Body of pancreas (tissue), 4 donors: ENCODE results near the gene ANKDD1A. TPM values are rescaled to one million over a fixed set of nuclear protein-coding genes. Genes with fewer than 3 reads are reported as not detected.

ENCODE experiments used
- ATAC-seq: fragments of 150-250 bp; one replicate; pipeline ENCODE4 v1.9.1; 2016
- DNase-seq, 4 donors: peaks; one replicate each; pipeline ENCODE4 v3.0.0-alpha.2; 2019
- H3K27ac ChIP-seq, 4 donors: fragments of 200-600 bp; sonication (generic); 1 replicate in 3 of 4; 2 replicates in 1 of 4; pipeline versions ENCODE4 v1.5.1 to v1.6.1; 2016 to 2019; ENCODE audit warnings: mild to moderate bottlenecking in 1 of 4, mixed read lengths in 1 of 4, moderate library complexity in 1 of 4
- H3K27me3 ChIP-seq, 2 donors: fragments of 200-600 bp; sonication (generic); one replicate each; pipeline ENCODE4 v1.6.0; 2016; ENCODE audit warnings: mild to moderate bottlenecking in 1 of 2
- H3K36me3 ChIP-seq, 2 donors: fragments of 200-600 bp; sonication (generic); replicated peaks in 1 of 2; 2 replicates each; pipeline ENCODE4 v1.5.1; 2016; ENCODE audit warnings: low read depth in 2 of 2; ENCODE audit not compliant: insufficient read depth in 1 of 2
- H3K4me1 ChIP-seq: fragments of 200-600 bp; sonication (generic); one replicate; pipeline ENCODE4 v1.6.0; 2016
- H3K4me3 ChIP-seq, 2 donors: fragments of 200-600 bp; sonication (generic); 1 replicate in 1 of 2; 2 replicates in 1 of 2; pipeline ENCODE4 v1.5.1; 2016 to 2019
- H3K9me3 ChIP-seq, 3 donors: fragments of 200-600 bp; sonication (generic); 1 replicate in 2 of 3; 2 replicates in 1 of 3; pipeline ENCODE4 v1.5.1; 2016
- CTCF ChIP-seq, 7 experiments: fragments of 450-650 bp in 4 of 7; fragments of 200-600 bp in 3 of 7; sonication (generic) in 3 of 7; IDR thresholded peaks; one replicate each; pipeline ENCODE4 v1.5.1; 2016 to 2019; ENCODE audit warnings: antibody characterized with exemption in 7 of 7
- POLR2A ChIP-seq, 3 donors: fragments of 450-650 bp; IDR thresholded peaks; one replicate each; pipeline ENCODE4 v1.6.1; 2016; ENCODE audit warnings: antibody characterized with exemption in 3 of 3, mild to moderate bottlenecking in 2 of 3
- WGBS, 2 donors: methylation state at CpG; one replicate each; pipeline ENCODE4 v1.1.5; 2017; 5-methylcytosine and 5-hydroxymethylcytosine counted together
- intact Hi-C: fragments of 100-400 bp; cut with DNase I; formaldehyde crosslinking; loops from one replicate; pipeline ENCODE4 v1.15.1; 2023
- total RNA-seq, 2 donors: library from RNA; depleted of rRNA; stranded (reverse); fragments of >200 nt; gene quantifications; one replicate each; pipeline ENCODE4 v1.1.0, GENCODE V29; 2016

ANKDD1A gene
- total RNA-seq, 2 donors from 2014 or later: 3.9 to 18.8 TPM

GRCh38 chr15:64923546-64923945 lies 11.8 kb downstream of the ANKDD1A start:
- Histone ChIP-seq H3K4me1 (no peaks in the 10 kb centered on the region), H3K4me3 (no peak overlapping the region), H3K27ac (no peak overlapping the region), H3K27me3 (no peaks in the 10 kb centered on the region), H3K9me3 (no peaks in the 10 kb centered on the region), H3K36me3 (no peaks in the 10 kb centered on the region)
- TF ChIP-seq CTCF (IDR thresholded peaks at IDR 0.05): no peak
- no peak for TF ChIP-seq POLR2A (IDR thresholded peaks at IDR 0.05)
- WGBS, 2 donors: 86 to 90% methylated on average over 2 of the region's 2 CpGs
- intact Hi-C loops: no loop called here
- ATAC-seq (no peak), DNase-seq (no peak)

GRCh38 chr15:64925335-64926330 lies 13.9 kb downstream of the ANKDD1A start:
- H3K4me1 ChIP-seq: no peaks in the 10 kb centered on the region
- no peak for ATAC-seq
- H3K4me3 ChIP-seq: no peak overlapping the region
- H3K9me3 ChIP-seq: no peaks in the 10 kb centered on the region
- no peaks in the 10 kb centered on the region for H3K27me3 ChIP-seq
- no peaks in the 10 kb centered on the region for H3K36me3 ChIP-seq
- H3K27ac ChIP-seq: no peak overlapping the region
- intact Hi-C loops: no loop called here
- WGBS, 2 donors: 88 to 89% methylated on average over 8 to 13 of the region's 13 CpGs
- DNase-seq: no peak
- TF ChIP-seq CTCF (IDR thresholded peaks at IDR 0.05): no peak
- TF ChIP-seq POLR2A (IDR thresholded peaks at IDR 0.05): no peak

GRCh38 chr15:64926661-64927060 lies 15.0 kb downstream of the ANKDD1A start:
- TF ChIP-seq POLR2A (IDR thresholded peaks at IDR 0.05): no peak
- no peak for TF ChIP-seq CTCF (IDR thresholded peaks at IDR 0.05)
- H3K4me3 ChIP-seq: no peak overlapping the region
- H3K36me3 ChIP-seq: no peaks in the 10 kb centered on the region
- no peak overlapping the region for H3K27ac ChIP-seq
- ATAC-seq (no peak), DNase-seq (no peak)
- 84 to 86% methylated on average over 4 to 8 of the region's 8 CpGs for WGBS, 2 donors
- no peaks in the 10 kb centered on the region for H3K4me1 ChIP-seq
- intact Hi-C loops: no loop called here
- H3K27me3 ChIP-seq: no peaks in the 10 kb centered on the region
- no peaks in the 10 kb centered on the region for H3K9me3 ChIP-seq

GRCh38 chr15:64928626-64929220 lies 17.0 kb downstream of the ANKDD1A start:
- TF ChIP-seq CTCF (IDR thresholded peaks at IDR 0.05) (no peak), POLR2A (IDR thresholded peaks at IDR 0.05) (no peak)
- 93 to 97% methylated on average over 9 to 10 of the region's 10 CpGs for WGBS, 2 donors
- DNase-seq (no peak), ATAC-seq (no peak)
- no peak overlapping the region for H3K4me3 ChIP-seq
- no peaks in the 10 kb centered on the region for H3K27me3 ChIP-seq
- H3K36me3 ChIP-seq: no peaks in the 10 kb centered on the region
- H3K4me1 ChIP-seq: no peaks in the 10 kb centered on the region
- intact Hi-C loops: no loop called here
- H3K27ac ChIP-seq: no peak overlapping the region
- H3K9me3 ChIP-seq: no peaks in the 10 kb centered on the region
